Fibroblast of lung (primary cell): Measurements from ENCODE around the gene PDE4D.

Experiments used
- EZH2 ChIP-seq: IDR thresholded peaks from 2 replicates; pipeline ENCODE4 v1.5.1; 2012; ENCODE audit warnings: low read length, control low read depth, mild to moderate bottlenecking; ENCODE audit errors: missing control alignments
- TF ChIP-seq, protein P1 (sequence below), 2 donors: IDR thresholded peaks in 1 of 2; conservative IDR thresholded peaks in 1 of 2; 1 replicate in 1 of 2; 2 replicates in 1 of 2; pipeline ENCODE4 v1.5.1; 2011 to 2012; ENCODE audit warnings: low read length in 2 of 2, control low read depth in 1 of 2, inconsistent platforms in 1 of 2, low read depth in 1 of 2, mild to moderate bottlenecking in 1 of 2

DNA sequence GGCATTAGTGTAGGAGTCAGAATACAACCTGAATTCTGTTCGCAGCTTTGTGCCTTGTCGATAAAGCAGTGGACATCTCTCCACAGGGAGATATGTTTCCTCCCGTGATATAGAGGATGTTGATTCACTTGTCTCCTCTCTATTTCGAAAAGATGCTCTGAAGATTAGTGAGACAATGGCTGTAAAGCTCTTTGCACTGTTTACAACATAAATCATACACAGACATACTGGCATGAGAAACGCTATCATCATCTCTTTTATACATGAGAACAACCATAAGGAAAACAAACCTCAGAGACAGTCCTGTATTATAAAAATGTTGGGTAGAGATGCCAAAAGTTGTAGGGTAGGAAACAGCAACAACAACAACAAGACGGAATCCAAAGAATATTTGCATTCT is 803.2 kb downstream of the PDE4D start:
- TF ChIP-seq, protein P1, sequence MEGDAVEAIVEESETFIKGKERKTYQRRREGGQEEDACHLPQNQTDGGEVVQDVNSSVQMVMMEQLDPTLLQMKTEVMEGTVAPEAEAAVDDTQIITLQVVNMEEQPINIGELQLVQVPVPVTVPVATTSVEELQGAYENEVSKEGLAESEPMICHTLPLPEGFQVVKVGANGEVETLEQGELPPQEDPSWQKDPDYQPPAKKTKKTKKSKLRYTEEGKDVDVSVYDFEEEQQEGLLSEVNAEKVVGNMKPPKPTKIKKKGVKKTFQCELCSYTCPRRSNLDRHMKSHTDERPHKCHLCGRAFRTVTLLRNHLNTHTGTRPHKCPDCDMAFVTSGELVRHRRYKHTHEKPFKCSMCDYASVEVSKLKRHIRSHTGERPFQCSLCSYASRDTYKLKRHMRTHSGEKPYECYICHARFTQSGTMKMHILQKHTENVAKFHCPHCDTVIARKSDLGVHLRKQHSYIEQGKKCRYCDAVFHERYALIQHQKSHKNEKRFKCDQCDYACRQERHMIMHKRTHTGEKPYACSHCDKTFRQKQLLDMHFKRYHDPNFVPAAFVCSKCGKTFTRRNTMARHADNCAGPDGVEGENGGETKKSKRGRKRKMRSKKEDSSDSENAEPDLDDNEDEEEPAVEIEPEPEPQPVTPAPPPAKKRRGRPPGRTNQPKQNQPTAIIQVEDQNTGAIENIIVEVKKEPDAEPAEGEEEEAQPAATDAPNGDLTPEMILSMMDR (conservative IDR thresholded peaks at IDR 0.05 in 1 of 2, IDR thresholded peaks at IDR 0.05 in 1 of 2; ENCODE audit: low read depth in 1 of 2, low read length in 2 of 2) = no peak
- TF ChIP-seq EZH2 = no peak
